VCaP (cell line): ENCODE results near the gene SYCN.

Experiments
- H3K27ac ChIP-seq: fragments of 450-650 bp; 2 replicates; pipeline ENCODE4 v1.5.1; 2017
- TF ChIP-seq, protein P1 (sequence below): fragments of 450-650 bp; conservative IDR thresholded peaks from 2 replicates; pipeline ENCODE4 v1.5.1; 2017; ENCODE audit warnings: mild to moderate bottlenecking, moderate library complexity

SYCN gene

DNA sequence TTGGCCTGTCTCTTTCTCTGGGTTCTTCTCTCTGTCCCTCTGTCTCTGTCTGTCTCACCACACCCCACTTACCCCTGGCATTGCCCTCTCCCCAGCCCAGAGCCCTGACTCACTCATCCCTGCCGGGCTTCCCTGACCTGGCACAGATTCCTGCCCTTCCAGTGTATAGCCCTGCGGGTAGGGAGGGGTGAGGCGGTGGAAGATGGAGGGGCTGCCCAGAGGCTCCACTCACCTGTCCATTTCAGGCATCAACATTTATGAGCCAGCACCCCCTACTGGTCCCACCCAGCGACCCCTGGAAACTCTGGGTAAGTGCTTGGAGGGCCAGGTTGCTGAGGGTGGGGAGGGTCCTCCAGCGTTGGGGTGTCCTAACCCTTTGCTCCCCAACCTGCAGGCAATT is 6.3 kb downstream of the SYCN start:
- no peak overlapping the region for H3K27ac ChIP-seq
- TF ChIP-seq, protein P1, sequence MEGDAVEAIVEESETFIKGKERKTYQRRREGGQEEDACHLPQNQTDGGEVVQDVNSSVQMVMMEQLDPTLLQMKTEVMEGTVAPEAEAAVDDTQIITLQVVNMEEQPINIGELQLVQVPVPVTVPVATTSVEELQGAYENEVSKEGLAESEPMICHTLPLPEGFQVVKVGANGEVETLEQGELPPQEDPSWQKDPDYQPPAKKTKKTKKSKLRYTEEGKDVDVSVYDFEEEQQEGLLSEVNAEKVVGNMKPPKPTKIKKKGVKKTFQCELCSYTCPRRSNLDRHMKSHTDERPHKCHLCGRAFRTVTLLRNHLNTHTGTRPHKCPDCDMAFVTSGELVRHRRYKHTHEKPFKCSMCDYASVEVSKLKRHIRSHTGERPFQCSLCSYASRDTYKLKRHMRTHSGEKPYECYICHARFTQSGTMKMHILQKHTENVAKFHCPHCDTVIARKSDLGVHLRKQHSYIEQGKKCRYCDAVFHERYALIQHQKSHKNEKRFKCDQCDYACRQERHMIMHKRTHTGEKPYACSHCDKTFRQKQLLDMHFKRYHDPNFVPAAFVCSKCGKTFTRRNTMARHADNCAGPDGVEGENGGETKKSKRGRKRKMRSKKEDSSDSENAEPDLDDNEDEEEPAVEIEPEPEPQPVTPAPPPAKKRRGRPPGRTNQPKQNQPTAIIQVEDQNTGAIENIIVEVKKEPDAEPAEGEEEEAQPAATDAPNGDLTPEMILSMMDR = no peak

DNA sequence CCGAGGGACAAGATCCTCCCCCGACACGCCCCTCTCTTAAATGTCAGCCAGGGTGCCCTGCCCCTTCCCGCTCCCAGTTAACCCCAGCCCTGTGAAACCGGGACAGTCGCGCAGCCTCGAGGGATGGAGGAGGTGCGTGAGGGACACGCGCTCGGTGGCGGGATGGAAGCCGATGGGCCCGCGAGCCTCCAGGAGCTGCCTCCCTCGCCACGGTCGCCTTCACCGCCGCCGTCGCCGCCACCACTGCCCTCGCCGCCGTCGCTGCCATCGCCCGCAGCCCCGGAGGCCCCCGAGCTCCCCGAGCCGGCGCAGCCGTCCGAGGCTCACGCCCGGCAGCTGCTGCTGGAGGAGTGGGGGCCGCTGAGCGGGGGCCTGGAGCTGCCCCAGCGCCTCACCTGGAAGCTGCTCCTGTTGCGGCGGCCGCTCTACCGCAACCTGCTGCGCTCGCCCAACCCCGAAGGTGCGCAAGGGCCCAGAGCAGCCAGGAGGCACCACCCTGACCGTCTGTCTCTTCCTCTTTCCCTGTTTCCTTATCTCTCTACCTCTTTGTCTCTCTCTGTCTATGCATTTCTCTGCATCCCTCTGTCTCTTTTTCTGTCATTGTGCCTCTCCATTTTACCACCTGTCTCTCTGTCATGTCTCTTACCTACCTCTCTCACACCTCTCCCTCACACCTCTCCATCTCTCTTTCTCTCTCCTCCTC is 7.1 kb downstream of the SYCN start, which contains the start of gene NCCRP1:
TSS of gene NCCRP1 (plus strand) at position 105 of the 703 bp plus-strand sequence. CDS start at position 124, 19 bp downstream.
- TF ChIP-seq, protein P1 = no peak
- H3K27ac ChIP-seq = 0 out of 2 replicates have a peak within 1 kb of the TSS, but pooled peaks have one; percentile 7

DNA sequence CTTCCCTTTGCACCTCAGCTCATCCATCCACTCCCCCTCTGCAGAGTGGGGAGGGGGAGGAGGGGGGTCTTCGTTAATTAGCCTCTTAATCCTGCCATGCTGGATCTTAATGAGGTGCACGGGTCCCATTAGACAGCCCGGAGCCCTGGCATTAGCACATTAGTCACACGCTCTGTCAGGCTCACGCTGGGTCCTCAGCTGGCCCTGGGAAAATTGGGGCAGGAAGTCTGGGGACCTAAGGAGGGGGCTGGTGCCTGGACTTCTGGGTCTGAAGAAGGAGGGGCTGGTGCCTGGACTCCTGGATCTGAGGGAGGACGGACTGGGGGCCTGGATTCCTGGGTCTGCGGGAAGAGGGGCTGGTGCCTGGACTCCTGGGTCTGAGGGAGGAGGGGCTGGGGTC is 7.7 kb downstream of the SYCN start:
- TF ChIP-seq, protein P1 = no peak
- H3K27ac ChIP-seq = no peak overlapping the region

GRCh38 chr19:39195755-39196154 is 8.3 kb downstream of the SYCN start:
- TF ChIP-seq, protein P1 = no peak
- H3K27ac ChIP-seq = 0 out of 2 replicates have a peak overlapping the region, but pooled peaks have one; percentile 7

DNA sequence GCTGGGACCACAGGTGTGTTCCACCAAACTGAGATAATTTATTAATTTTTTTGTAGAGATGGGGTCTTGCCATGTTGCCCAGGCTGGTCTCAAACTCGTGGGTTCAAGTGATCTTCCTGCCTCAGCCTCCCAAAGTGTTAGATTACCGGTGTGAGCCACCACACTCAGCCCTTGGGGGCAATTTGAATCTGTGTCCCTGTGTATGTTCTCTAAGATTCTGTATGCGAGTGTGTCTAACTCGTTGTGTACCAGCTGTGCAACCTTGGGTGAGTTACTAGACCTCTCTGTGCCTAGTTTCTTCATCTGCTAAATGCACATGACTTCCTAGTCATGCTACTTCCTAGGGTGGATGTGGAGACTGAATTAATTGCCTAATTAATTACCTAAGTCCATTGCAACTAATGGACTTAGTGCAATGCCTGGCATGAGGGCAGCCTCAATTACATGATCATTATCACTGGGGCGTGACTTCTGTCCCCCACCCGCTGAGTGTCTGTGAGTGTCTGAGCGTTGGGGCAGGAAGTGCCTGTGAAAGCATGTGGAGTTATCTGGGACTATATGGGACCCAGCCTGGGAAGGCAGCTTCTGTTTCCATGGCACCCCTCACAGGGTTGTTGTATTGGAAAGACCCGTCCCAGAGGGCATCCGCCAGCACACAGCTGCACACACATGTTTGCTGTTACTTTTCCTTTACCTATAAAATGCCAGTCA is 9.1 kb downstream of the SYCN start:
- TF ChIP-seq, protein P1 = no peak
- 0 out of 2 replicates have a peak overlapping the region, but pooled peaks have one; percentile 7 for H3K27ac ChIP-seq

GRCh38 chr19:39193803-39194202 is 10.3 kb downstream of the SYCN start:
- H3K27ac ChIP-seq = no peak overlapping the region
- TF ChIP-seq, protein P1 = no peak

DNA sequence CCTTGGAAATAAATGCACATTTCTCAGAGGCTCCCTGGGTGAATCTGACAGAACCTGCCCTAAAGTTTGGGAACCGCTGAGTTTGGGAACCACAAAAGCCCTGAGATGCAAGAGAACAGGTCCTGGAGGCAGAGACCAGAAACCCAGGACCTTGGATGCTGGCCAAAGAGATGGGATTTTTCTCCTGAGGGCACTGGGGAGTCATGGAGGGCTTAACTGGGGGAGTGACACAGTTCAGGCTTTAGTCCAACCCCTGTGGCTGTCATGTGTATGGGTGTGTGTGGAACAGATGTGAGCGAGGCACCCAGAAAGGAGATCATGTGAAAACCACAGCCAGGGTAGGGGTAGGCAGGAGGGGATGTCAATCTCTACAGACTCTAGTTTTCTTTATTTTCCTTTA is 11.2 kb downstream of the SYCN start:
- no peak overlapping the region for H3K27ac ChIP-seq
- TF ChIP-seq, protein P1 = no peak
